Testis (tissue), 2 donors: ENCODE results near the gene SLC12A4.
"Not testable (repeated sequence)": the region's sequence is repeated elsewhere in the genome, so short reads cannot be mapped to it uniquely, and the experiment has no call there.

Experiments
- POLR2A ChIP-seq: fragments of 450-650 bp; IDR thresholded peaks from one replicate; pipeline ENCODE4 v1.6.1; 2017; ENCODE audit warnings: antibody characterized with exemption, mild to moderate bottlenecking, moderate library complexity
- TF ChIP-seq, protein P1 (sequence below), 3 experiments: fragments of 450-650 bp in 2 of 3; fragments of 200-600 bp in 1 of 3; sonication (generic) in 1 of 3; IDR thresholded peaks; one replicate each; pipeline ENCODE4 v1.5.1; 2016 to 2019; ENCODE audit warnings: antibody characterized with exemption in 3 of 3, mild to moderate bottlenecking in 2 of 3, moderate library complexity in 1 of 3

DNA sequence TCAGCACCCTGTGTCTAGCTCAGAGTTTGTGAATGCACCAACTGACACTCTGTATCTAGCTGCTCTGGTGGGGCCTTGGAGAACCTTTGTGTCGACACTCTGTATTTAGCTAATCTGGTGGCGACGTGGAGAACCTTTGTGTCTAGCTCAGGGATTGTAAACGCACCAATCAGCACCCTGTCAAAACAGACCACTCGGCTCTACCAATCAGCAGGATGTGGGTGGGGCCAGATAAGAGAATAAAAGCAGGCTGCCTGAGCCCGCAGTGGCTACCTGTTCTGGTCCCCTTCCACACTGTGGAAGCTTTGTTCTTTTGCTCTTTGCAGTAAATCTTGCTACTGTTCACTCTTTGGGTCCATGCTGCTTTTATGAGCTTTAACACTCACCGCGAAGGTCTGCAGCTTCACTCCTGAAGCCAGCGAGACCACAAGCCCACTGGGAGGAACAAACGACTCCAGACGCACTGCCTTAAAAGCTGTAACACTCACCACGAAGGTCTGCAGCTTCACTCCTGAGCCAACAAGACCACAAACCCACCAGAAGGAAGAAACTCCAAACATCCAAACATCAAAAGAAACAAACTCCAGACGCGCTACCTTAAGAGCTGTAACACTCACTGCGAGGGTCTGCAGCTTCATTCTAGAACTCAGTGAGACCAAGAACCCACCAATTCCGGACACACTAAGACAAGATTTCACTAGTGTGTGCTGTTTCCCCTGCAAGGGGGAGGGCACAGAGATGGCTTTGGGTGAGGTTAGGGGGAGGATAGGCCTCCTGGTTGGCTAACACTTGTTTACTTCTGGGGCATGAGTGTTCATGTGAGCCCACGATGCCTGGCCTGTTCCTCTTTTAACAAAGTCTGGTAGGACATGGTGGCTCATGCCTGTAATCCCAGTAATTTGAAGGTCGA lies 30.6 kb upstream of the SLC12A4 start, which contains the start of gene DPEP2:
- TF ChIP-seq, protein P1, sequence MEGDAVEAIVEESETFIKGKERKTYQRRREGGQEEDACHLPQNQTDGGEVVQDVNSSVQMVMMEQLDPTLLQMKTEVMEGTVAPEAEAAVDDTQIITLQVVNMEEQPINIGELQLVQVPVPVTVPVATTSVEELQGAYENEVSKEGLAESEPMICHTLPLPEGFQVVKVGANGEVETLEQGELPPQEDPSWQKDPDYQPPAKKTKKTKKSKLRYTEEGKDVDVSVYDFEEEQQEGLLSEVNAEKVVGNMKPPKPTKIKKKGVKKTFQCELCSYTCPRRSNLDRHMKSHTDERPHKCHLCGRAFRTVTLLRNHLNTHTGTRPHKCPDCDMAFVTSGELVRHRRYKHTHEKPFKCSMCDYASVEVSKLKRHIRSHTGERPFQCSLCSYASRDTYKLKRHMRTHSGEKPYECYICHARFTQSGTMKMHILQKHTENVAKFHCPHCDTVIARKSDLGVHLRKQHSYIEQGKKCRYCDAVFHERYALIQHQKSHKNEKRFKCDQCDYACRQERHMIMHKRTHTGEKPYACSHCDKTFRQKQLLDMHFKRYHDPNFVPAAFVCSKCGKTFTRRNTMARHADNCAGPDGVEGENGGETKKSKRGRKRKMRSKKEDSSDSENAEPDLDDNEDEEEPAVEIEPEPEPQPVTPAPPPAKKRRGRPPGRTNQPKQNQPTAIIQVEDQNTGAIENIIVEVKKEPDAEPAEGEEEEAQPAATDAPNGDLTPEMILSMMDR (IDR thresholded peaks at IDR 0.05), result not testable (repeated sequence)
- not testable (repeated sequence) for TF ChIP-seq POLR2A
